DOHH2 (cell line): Measurements from ENCODE around the gene EPHA10.

Source experiments
- CTCF ChIP-seq: fragments of 200-600 bp; sonication (generic); IDR thresholded peaks from one replicate; pipeline ENCODE4 v1.5.1; 2014; ENCODE audit warnings: antibody characterized with exemption, mild to moderate bottlenecking, low read depth, low read length; ENCODE audit not compliant: poor library complexity, severe bottlenecking
- EZH2phosphoT487 ChIP-seq: fragments of 200-600 bp; sonication (generic); IDR thresholded peaks from 2 replicates; pipeline ENCODE4 v1.6.1; 2017; ENCODE audit warnings: borderline replicate concordance, mild to moderate bottlenecking, antibody characterized with exemption, low read length, moderate library complexity, mixed read lengths

GRCh38 chr1:37802439-37802838 lies 37.5 kb upstream of the EPHA10 start:
- no peak for TF ChIP-seq CTCF
- TF ChIP-seq EZH2phosphoT487: no peak
